PFSK-1 (cell line): ENCODE data around the gene SMIM17.

Experiments used
- FOXP2 ChIP-seq: optimal IDR thresholded peaks from 2 replicates; pipeline ENCODE3; 2011; ENCODE audit warnings: borderline replicate concordance, control low read depth, inconsistent platforms; ENCODE audit not compliant: insufficient read depth; ENCODE audit errors: extremely low read length, extremely low read depth
- POLR2AphosphoS5 ChIP-seq: IDR thresholded peaks from 2 replicates; pipeline ENCODE4 v1.6.1; 2012; ENCODE audit warnings: low read depth, mild to moderate bottlenecking, control low read depth, low read length, moderate library complexity
- REST ChIP-seq, 2 experiments: IDR thresholded peaks; 2 replicates each; pipeline versions ENCODE4 v1.6.1 to v1.8.0; 2011 to 2012; ENCODE audit warnings: low read depth in 2 of 2, low read length in 2 of 2, control low read depth in 1 of 2, inconsistent platforms in 1 of 2, mild to moderate bottlenecking in 1 of 2, moderate library complexity in 1 of 2; ENCODE audit not compliant: insufficient read depth in 1 of 2
- SIN3A ChIP-seq: IDR thresholded peaks from 2 replicates; pipeline ENCODE4 v1.6.1; 2012; ENCODE audit warnings: mild to moderate bottlenecking, low read length, moderate library complexity, borderline replicate concordance; ENCODE audit not compliant: insufficient read depth
- TAF1 ChIP-seq: IDR thresholded peaks from 2 replicates; pipeline ENCODE4 v1.6.1; 2012; ENCODE audit warnings: low read length, control low read depth, borderline replicate concordance; ENCODE audit not compliant: insufficient read depth

GRCh38 chr19:56611288-56611687 is 31.7 kb upstream of the SMIM17 start:
- TF ChIP-seq TAF1 (no peak), FOXP2 (no peak), SIN3A (no peak), POLR2AphosphoS5 (no peak), REST (IDR thresholded peaks at IDR 0.05; ENCODE audit: insufficient read depth in 1 of 2, low read depth in 2 of 2, low read length in 2 of 2) (no peak)
